GM21423 (cell line): ENCODE results near the gene TRAF2.

Experiments
- ATAC-seq: cut with Tn5 transposase; IDR thresholded peaks from one replicate; pipeline ENCODE4 v1.9.1; 2021; ENCODE audit warnings: mild to moderate bottlenecking, moderate library complexity; ENCODE audit not compliant: unreplicated experiment

Gene TRAF2

GRCh38 chr9:136973618-136974617 lies 87.6 kb downstream of the TRAF2 start:
- ATAC-seq: no peak

- no peak for ATAC-seq
These were observed 88.7 kb downstream of the TRAF2 start for GRCh38 chr9:136974817-136975535.

GRCh38 chr9:136975644-136976043 lies 89.3 kb downstream of the TRAF2 start:
- ATAC-seq: no peak
